GM21447 (cell line): ENCODE results near the gene MYO1D.

Experiments used
- ATAC-seq: cut with Tn5 transposase; IDR thresholded peaks from one replicate; pipeline ENCODE4 v1.9.1; 2021; ENCODE audit not compliant: unreplicated experiment

MYO1D gene

GRCh38 chr17:32784113-32784512 is 92.8 kb downstream of the MYO1D start:
- no peak for ATAC-seq

GRCh38 chr17:32783602-32784001 is 93.3 kb downstream of the MYO1D start:
- no peak for ATAC-seq

- no peak for ATAC-seq
These were observed 96.2 kb downstream of the MYO1D start for GRCh38 chr17:32780721-32781120.

GRCh38 chr17:32777922-32778321 is 99.0 kb downstream of the MYO1D start:
- ATAC-seq, result no peak

- no peak for ATAC-seq
These were observed 99.5 kb downstream of the MYO1D start for GRCh38 chr17:32777436-32777835.

GRCh38 chr17:32774695-32775084 is 102.2 kb downstream of the MYO1D start:
- ATAC-seq, result no peak

- no peak for ATAC-seq
These were observed 102.8 kb downstream of the MYO1D start for GRCh38 chr17:32773856-32774694.

- no peak for ATAC-seq
These were observed 104.4 kb downstream of the MYO1D start for GRCh38 chr17:32772453-32773025.

GRCh38 chr17:32771396-32771795 is 105.5 kb downstream of the MYO1D start:
- ATAC-seq, result no peak

GRCh38 chr17:32769846-32770245 is 107.1 kb downstream of the MYO1D start:
- no peak for ATAC-seq

- ATAC-seq, result no peak
These were observed 113.0 kb downstream of the MYO1D start for GRCh38 chr17:32763855-32764439.

GRCh38 chr17:32759476-32759875 is 117.4 kb downstream of the MYO1D start:
- no peak for ATAC-seq

GRCh38 chr17:32757963-32758362 is 119.0 kb downstream of the MYO1D start:
- ATAC-seq, result no peak

- no peak for ATAC-seq
These were observed 120.2 kb downstream of the MYO1D start for GRCh38 chr17:32756696-32757095.

- no peak for ATAC-seq
These were observed 121.7 kb downstream of the MYO1D start for GRCh38 chr17:32755045-32755805.

GRCh38 chr17:32752934-32753333 is 124.0 kb downstream of the MYO1D start:
- ATAC-seq, result no peak

GRCh38 chr17:32747856-32748255 is 129.1 kb downstream of the MYO1D start:
- no peak for ATAC-seq

- ATAC-seq, result no peak
These were observed 130.2 kb downstream of the MYO1D start for GRCh38 chr17:32746698-32747097.

- no peak for ATAC-seq
These were observed 130.6 kb downstream of the MYO1D start for GRCh38 chr17:32746280-32746679.

- ATAC-seq, result no peak
These were observed 134.0 kb downstream of the MYO1D start for GRCh38 chr17:32742681-32743538.

GRCh38 chr17:32741381-32741780 is 135.5 kb downstream of the MYO1D start:
- ATAC-seq, result no peak
